Activated CD8-positive, alpha-beta T cell treated with anti-CD3 and anti-CD28 coated beads for 36 hours (primary cell): Measurements from ENCODE around the gene GPBP1. TPM values are rescaled to one million over a fixed set of nuclear protein-coding genes. Genes with fewer than 3 reads are reported as not detected.

Source experiments
- ATAC-seq: fragments of 200-7000 bp; cut with Tn5 transposase; one replicate; pipeline ENCODE4 v1.10.0; 2021; ENCODE audit warnings: mild to moderate bottlenecking, moderate library complexity
- CTCF ChIA-PET: fragments of 350-600 bp; sonication (Branson Sonifier 250); formaldehyde crosslinking; loops from one replicate; lab custom pipeline; 2021; ENCODE audit warnings: antibody characterized with exemption; lab: Charles Lee
- POLR2A ChIA-PET: fragments of 350-600 bp; sonication (Branson Sonifier 250); formaldehyde crosslinking; loops from one replicate; lab custom pipeline; 2021; ENCODE audit warnings: antibody characterized with exemption; lab: Charles Lee
- DNase-seq: peaks from one replicate; pipeline ENCODE4 v3.0.0-alpha.2; 2020
- H3K27ac Mint-ChIP-seq: one replicate; pipeline ENCODE4 v1.8.0; 2021; ENCODE audit warnings: mild to moderate bottlenecking, mixed read lengths
- H3K27me3 Mint-ChIP-seq: one replicate; pipeline ENCODE4 v1.8.0; 2021; ENCODE audit warnings: mixed read lengths
- H3K36me3 Mint-ChIP-seq: one replicate; pipeline ENCODE4 v1.8.0; 2021; ENCODE audit warnings: low read depth, mixed read lengths
- H3K4me1 Mint-ChIP-seq: one replicate; pipeline ENCODE4 v1.8.0; 2021; ENCODE audit warnings: low read depth, mixed read lengths
- H3K4me3 Mint-ChIP-seq: one replicate; pipeline ENCODE4 v1.8.0; 2021; ENCODE audit warnings: mild to moderate bottlenecking, moderate library complexity, mixed read lengths
- H3K9me3 Mint-ChIP-seq: one replicate; pipeline ENCODE4 v1.8.0; 2021; ENCODE audit warnings: mixed read lengths
- intact Hi-C: fragments of 100-400 bp; cut with micrococcal nuclease; formaldehyde crosslinking; loops from one replicate; pipeline ENCODE4 v1.10.0; 2022
- total RNA-seq, 2 experiments: library from RNA; stranded (reverse); gene quantifications; one replicate each; pipeline ENCODE4 v1.2.3, GENCODE V29; 2021
- TF ChIP-seq, protein P1 (sequence below): fragments of 200-600 bp; IDR thresholded peaks from one replicate; pipeline ENCODE4 v1.8.0; 2022; ENCODE audit warnings: antibody characterized with exemption, mild to moderate bottlenecking

The GPBP1 gene
- total RNA-seq, 2 experiments from 2014 or later: 87.9 to 88.5 TPM

DNA sequence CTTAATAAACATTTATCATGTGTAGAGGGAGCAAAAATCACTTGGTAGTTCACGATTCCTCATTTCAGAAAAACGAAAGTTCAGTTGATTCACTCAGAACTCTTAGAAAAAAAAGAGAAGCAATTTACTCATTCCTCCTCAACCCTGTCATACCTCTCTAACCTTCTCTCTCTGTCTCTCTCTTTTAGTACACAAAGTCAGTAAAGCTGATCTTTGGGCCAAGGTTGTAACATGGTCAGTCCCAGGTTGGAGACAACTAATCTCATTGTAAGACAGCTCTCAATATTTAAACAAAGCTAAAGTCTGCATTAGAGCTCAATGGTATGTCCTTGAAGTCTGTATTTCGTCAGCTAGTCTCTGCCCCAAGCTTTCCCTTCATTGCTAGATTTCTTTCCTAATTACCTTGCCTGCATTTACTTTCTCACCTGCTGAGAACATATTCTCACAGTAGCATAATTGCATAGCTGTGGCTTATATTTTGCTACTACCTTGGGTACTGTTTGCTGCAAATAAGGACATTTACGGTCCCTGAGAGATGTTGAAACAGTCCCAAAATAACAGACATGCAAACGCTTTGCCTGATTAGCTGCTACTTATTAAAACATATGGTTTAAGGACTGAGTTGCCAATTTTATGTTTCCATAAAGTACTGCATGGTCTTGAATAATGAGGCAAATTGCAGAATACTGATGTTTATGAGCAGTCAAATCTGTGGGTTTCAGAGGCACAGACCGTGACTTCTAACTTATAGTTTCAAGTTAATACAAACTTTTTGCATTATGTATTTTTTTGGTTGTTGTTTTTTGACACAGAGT, 138.3 kb downstream of the GPBP1 start:
- intact Hi-C loops: no loop called here
- Mint-ChIP-seq H3K4me1 (no peaks in the 10 kb centered on the region), H3K27ac (no peak overlapping the region), H3K27me3 (no peaks in the 10 kb centered on the region), H3K4me3 (no peak overlapping the region), H3K36me3 (no peaks in the 10 kb centered on the region), H3K9me3 (no peaks in the 10 kb centered on the region)
- POLR2A ChIA-PET: no interaction called here
- CTCF ChIA-PET: interaction anchor here (1.1 to 2.5 kb wide), 2 partner anchors 12 to 14 kb away, joined by 5 to 8 read pairs; no protein-coding TSS in a partner anchor
- TF ChIP-seq, protein P1, sequence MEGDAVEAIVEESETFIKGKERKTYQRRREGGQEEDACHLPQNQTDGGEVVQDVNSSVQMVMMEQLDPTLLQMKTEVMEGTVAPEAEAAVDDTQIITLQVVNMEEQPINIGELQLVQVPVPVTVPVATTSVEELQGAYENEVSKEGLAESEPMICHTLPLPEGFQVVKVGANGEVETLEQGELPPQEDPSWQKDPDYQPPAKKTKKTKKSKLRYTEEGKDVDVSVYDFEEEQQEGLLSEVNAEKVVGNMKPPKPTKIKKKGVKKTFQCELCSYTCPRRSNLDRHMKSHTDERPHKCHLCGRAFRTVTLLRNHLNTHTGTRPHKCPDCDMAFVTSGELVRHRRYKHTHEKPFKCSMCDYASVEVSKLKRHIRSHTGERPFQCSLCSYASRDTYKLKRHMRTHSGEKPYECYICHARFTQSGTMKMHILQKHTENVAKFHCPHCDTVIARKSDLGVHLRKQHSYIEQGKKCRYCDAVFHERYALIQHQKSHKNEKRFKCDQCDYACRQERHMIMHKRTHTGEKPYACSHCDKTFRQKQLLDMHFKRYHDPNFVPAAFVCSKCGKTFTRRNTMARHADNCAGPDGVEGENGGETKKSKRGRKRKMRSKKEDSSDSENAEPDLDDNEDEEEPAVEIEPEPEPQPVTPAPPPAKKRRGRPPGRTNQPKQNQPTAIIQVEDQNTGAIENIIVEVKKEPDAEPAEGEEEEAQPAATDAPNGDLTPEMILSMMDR: no peak
- ATAC-seq (no peak), DNase-seq (no peak)

DNA sequence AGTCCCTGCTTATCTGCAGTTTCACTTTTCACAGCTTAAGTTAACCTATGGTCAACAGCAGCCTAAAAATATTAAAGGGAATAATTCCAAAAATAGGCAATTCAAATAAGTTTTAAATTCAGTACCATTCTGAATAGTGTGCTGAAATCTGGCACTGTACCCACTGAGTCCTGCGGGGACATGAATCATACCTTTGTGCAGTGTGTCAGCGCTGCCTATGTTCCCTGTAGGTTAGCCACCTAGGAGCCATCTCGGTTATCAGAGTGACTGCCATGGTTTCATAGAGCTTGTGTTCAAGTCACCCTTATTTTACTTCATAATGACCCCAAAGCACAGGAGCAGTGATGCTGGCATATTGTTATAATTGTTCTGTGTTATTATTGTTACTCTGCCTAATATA, 139.9 kb downstream of the GPBP1 start:
- TF ChIP-seq, protein P1: no peak
- intact Hi-C loops: no loop called here
- H3K9me3 Mint-ChIP-seq: no peaks in the 10 kb centered on the region
- H3K4me1 Mint-ChIP-seq: no peaks in the 10 kb centered on the region
- DNase-seq (no peak), ATAC-seq (no peak)
- H3K27me3 Mint-ChIP-seq: no peaks in the 10 kb centered on the region
- ChIA-PET CTCF (interaction anchor here (2.5 kb wide), 1 partner anchor 14 kb away, joined by 8 read pairs; no protein-coding TSS in a partner anchor), POLR2A (no interaction called here)
- H3K27ac Mint-ChIP-seq: no peak overlapping the region
- no peaks in the 10 kb centered on the region for H3K36me3 Mint-ChIP-seq
- H3K4me3 Mint-ChIP-seq: no peak overlapping the region

Other genes starting within 250 kb of the GPBP1 start
- 10 to 100 TPM; 12.2 to 12.8 TPM for gene MIER3, start 221.9 kb upstream of the GPBP1 start, total RNA-seq